Measurements from ENCODE around the gene ASF1A. TPM values are rescaled to one million over a fixed set of nuclear protein-coding genes. Genes with fewer than 3 reads are reported as not detected.

ASF1A gene
- total and polyA plus RNA-seq, 5 donors: 20.1 to 26.1 (median 22.5) TPM

- H3K4me3 ChIP-seq (ENCODE audit: low read length): no peak overlapping the region
- H3K27me3 ChIP-seq (ENCODE audit: control insufficient read depth, insufficient read depth): no peaks in the 10 kb centered on the region
- no peak overlapping the region for H3K27ac ChIP-seq (ENCODE audit: low read length)
- ATAC-seq: no peak
- intact Hi-C loops (cut with DNase I): no loop called here
- no peak for DNase-seq
- WGBS: 80% methylated on average over 3 of the region's 3 CpGs
- H3K9me3 ChIP-seq (ENCODE audit: control insufficient read depth, low read length): no peaks in the 10 kb centered on the region
- peaks cover 1% of the 10 kb centered on the region for H3K4me1 ChIP-seq (ENCODE audit: control insufficient read depth, insufficient read depth, low read length)
Measured at GRCh38 chr6:118935978-118936703, 42.2 kb downstream of the ASF1A start.

- DNase-seq: peak in 2 of 3 donors; percentile 22 to 55
- Histone ChIP-seq H3K27ac (ENCODE audit: low read length) (no peak overlapping the region), H3K4me3 (ENCODE audit: low read length) (no peak overlapping the region), H3K27me3 (ENCODE audit: control insufficient read depth, insufficient read depth) (no peaks in the 10 kb centered on the region), H3K4me1 (ENCODE audit: control insufficient read depth, insufficient read depth, low read length) (peaks cover 1% of the 10 kb centered on the region), H3K9me3 (ENCODE audit: control insufficient read depth, low read length) (no peaks in the 10 kb centered on the region)
- ATAC-seq: no peak
- WGBS: 98% methylated on average over 1 of the region's 1 CpG
- intact Hi-C loops (cut with DNase I): no loop called here
Measured at GRCh38 chr6:118939683-118940082, 45.7 kb downstream of the ASF1A start.

GRCh38 chr6:118940770-118941169 is 46.8 kb downstream of the ASF1A start:
- ATAC-seq (peak in 1 of 2 donors; percentile 48), DNase-seq (no peak)
- intact Hi-C loops (cut with DNase I): no loop called here
- H3K27me3 ChIP-seq (ENCODE audit: control insufficient read depth, insufficient read depth): no peaks in the 10 kb centered on the region
- H3K27ac ChIP-seq (ENCODE audit: low read length): no peak overlapping the region
- H3K4me3 ChIP-seq (ENCODE audit: low read length): no peak overlapping the region
- H3K4me1 ChIP-seq (ENCODE audit: control insufficient read depth, insufficient read depth, low read length): peaks cover 1% of the 10 kb centered on the region
- H3K9me3 ChIP-seq (ENCODE audit: control insufficient read depth, low read length): no peaks in the 10 kb centered on the region
- WGBS: 98% methylated on average over 2 of the region's 2 CpGs

- ATAC-seq: no peak
- no peaks in the 10 kb centered on the region for H3K9me3 ChIP-seq (ENCODE audit: control insufficient read depth, low read length)
- H3K27ac ChIP-seq (ENCODE audit: low read length): no peak overlapping the region
- intact Hi-C loops (cut with DNase I): no loop called here
- no peak overlapping the region for H3K4me3 ChIP-seq (ENCODE audit: low read length)
- H3K27me3 ChIP-seq (ENCODE audit: control insufficient read depth, insufficient read depth): no peaks in the 10 kb centered on the region
- H3K4me1 ChIP-seq (ENCODE audit: control insufficient read depth, insufficient read depth, low read length): no peaks in the 10 kb centered on the region
- no peak for DNase-seq
Measured at GRCh38 chr6:118945217-118945616, 51.3 kb downstream of the ASF1A start.

- no peak overlapping the region for H3K4me3 ChIP-seq (ENCODE audit: low read length)
- intact Hi-C loops (cut with DNase I): no loop called here
- DNase-seq: no peak
- H3K4me1 ChIP-seq (ENCODE audit: control insufficient read depth, insufficient read depth, low read length): no peaks in the 10 kb centered on the region
- H3K27me3 ChIP-seq (ENCODE audit: control insufficient read depth, insufficient read depth): no peaks in the 10 kb centered on the region
- 96% methylated on average over 2 of the region's 2 CpGs for WGBS
- H3K27ac ChIP-seq (ENCODE audit: low read length): no peak overlapping the region
- no peak for ATAC-seq
- H3K9me3 ChIP-seq (ENCODE audit: control insufficient read depth, low read length): no peaks in the 10 kb centered on the region
Measured at GRCh38 chr6:118952683-118953082, 58.7 kb downstream of the ASF1A start.

GRCh38 chr6:118953391-118953790 is 59.4 kb downstream of the ASF1A start:
- ATAC-seq (no peak), DNase-seq (no peak)
- Histone ChIP-seq H3K4me1 (ENCODE audit: control insufficient read depth, insufficient read depth, low read length) (no peaks in the 10 kb centered on the region), H3K27ac (ENCODE audit: low read length) (no peak overlapping the region), H3K9me3 (ENCODE audit: control insufficient read depth, low read length) (no peaks in the 10 kb centered on the region), H3K4me3 (ENCODE audit: low read length) (no peak overlapping the region), H3K27me3 (ENCODE audit: control insufficient read depth, insufficient read depth) (no peaks in the 10 kb centered on the region)
- intact Hi-C loops (cut with DNase I): no loop called here
- 62% methylated on average over 2 of the region's 2 CpGs for WGBS

Other genes starting within 250 kb of the ASF1A start
- 10 to 100 TPM in 1 of 4 donors, 1 to 10 TPM in 3; 6.3 to 11.5 (median 8.5) TPM for gene CEP85L, start 242.6 kb upstream of the ASF1A start, total RNA-seq
- 3.8 TPM for gene CEP85L, start 242.6 kb upstream of the ASF1A start, polyA plus RNA-seq
- gene MCM9, start 41.0 kb downstream of the ASF1A start, total RNA-seq: 1 to 10 TPM; 6.4 to 8.0 (median 7.6) TPM
- 2.0 TPM for gene MCM9, start 41.0 kb downstream of the ASF1A start, polyA plus RNA-seq
- 1 to 10 TPM; 1.8 to 4.3 (median 3.1) TPM for gene FAM184A, start 184.5 kb downstream of the ASF1A start, total RNA-seq
- gene FAM184A, start 184.5 kb downstream of the ASF1A start, polyA plus RNA-seq: 2.9 TPM